CD4-positive, alpha-beta T cell (primary cell): Measurements from ENCODE around the gene MOGAT3. TPM values are rescaled to one million over a fixed set of nuclear protein-coding genes. Genes with fewer than 3 reads are reported as not detected.
A peak's percentile ranks its signal among the peaks of the same experiment; 100 is the strongest.

Experiments
- ATAC-seq: fragments of 200-7000 bp; cut with Tn5 transposase; one replicate; pipeline ENCODE4 v1.10.0; 2022; ENCODE audit warnings: mild to moderate bottlenecking; ENCODE audit not compliant: poor library complexity
- CTCF ChIA-PET: fragments of 350-600 bp; sonication (Branson Sonifier 250); formaldehyde crosslinking; loops from one replicate; lab custom pipeline; 2021; ENCODE audit warnings: antibody characterized with exemption, inconsistent platforms; lab: Charles Lee
- POLR2A ChIA-PET: fragments of 350-600 bp; sonication (Branson Sonifier 250); formaldehyde crosslinking; loops from one replicate; lab custom pipeline; 2021; ENCODE audit warnings: antibody characterized with exemption, inconsistent platforms; lab: Charles Lee
- DNase-seq, 14 experiments: peaks; one replicate each; pipeline ENCODE4 v3.0.0-alpha.2; 2013 to 2020; ENCODE audit warnings: mixed read lengths in 2 of 14
- H3K27ac ChIP-seq, 2 donors: one replicate each; pipeline versions ENCODE4 v1.5.1 to v1.7.0; 2013; ENCODE audit warnings: low read length in 2 of 2, low read depth in 1 of 2, mild to moderate bottlenecking in 1 of 2
- H3K27me3 ChIP-seq, 2 experiments: 1 replicate in 1 of 2; 2 replicates in 1 of 2; pipeline versions ENCODE4 v1.6.1 to v1.7.0; 2013; ENCODE audit warnings: low read length in 2 of 2, control low read depth in 1 of 2, mild to moderate bottlenecking in 1 of 2, moderate library complexity in 1 of 2; ENCODE audit not compliant: insufficient read depth in 2 of 2, control insufficient read depth in 1 of 2
- H3K36me3 ChIP-seq: one replicate; pipeline ENCODE4 v1.6.1; 2013; ENCODE audit warnings: low read length, control low read depth; ENCODE audit not compliant: insufficient read depth
- H3K4me1 ChIP-seq: one replicate; pipeline ENCODE4 v1.6.1; 2013; ENCODE audit warnings: low read length, control low read depth; ENCODE audit not compliant: insufficient read depth
- H3K4me3 ChIP-seq: one replicate; pipeline ENCODE4 v1.5.1; 2013; ENCODE audit warnings: mild to moderate bottlenecking, low read length, moderate library complexity
- H3K9me3 ChIP-seq, 2 experiments: 1 replicate in 1 of 2; 2 replicates in 1 of 2; pipeline versions ENCODE4 v1.6.1 to v1.7.0; 2013; ENCODE audit warnings: low read length in 2 of 2, mild to moderate bottlenecking in 2 of 2, control low read depth in 1 of 2, moderate library complexity in 1 of 2; ENCODE audit not compliant: control insufficient read depth in 1 of 2, insufficient read depth in 1 of 2
- H3K27ac Mint-ChIP-seq: one replicate; pipeline ENCODE4 v1.8.0; 2020; ENCODE audit warnings: mixed read lengths
- H3K27me3 Mint-ChIP-seq: one replicate; pipeline ENCODE4 v1.8.0; 2021; ENCODE audit warnings: mixed read lengths
- H3K36me3 Mint-ChIP-seq: one replicate; pipeline ENCODE4 v1.8.0; 2021; ENCODE audit warnings: low read depth, mixed read lengths
- H3K4me1 Mint-ChIP-seq: one replicate; pipeline ENCODE4 v1.8.0; 2021; ENCODE audit warnings: low read depth, mixed read lengths
- H3K4me3 Mint-ChIP-seq: one replicate; pipeline ENCODE4 v1.8.0; 2020; ENCODE audit warnings: mild to moderate bottlenecking, mixed read lengths
- H3K9me3 Mint-ChIP-seq: one replicate; pipeline ENCODE4 v1.8.0; 2020; ENCODE audit warnings: mixed read lengths
- CTCF ChIP-seq: fragments of 200-600 bp; IDR thresholded peaks from one replicate; pipeline ENCODE4 v1.8.0; 2022; ENCODE audit warnings: antibody characterized with exemption, mild to moderate bottlenecking
- intact Hi-C, 2 experiments: fragments of 100-400 bp; cut with DNase I in 1 of 2; cut with micrococcal nuclease in 1 of 2; formaldehyde crosslinking; loops; one replicate each; pipeline versions ENCODE4 v1.15.1 to v1.9.0; 2023 to 2025; cut with DNase I, micrococcal nuclease
- total RNA-seq, 174 experiments: library from RNA in 2 of 174; stranded (reverse) in 2 of 174; gene quantifications; one replicate each; pipeline ENCODE4 v1.2.3 and lab custom pipeline; 2021 to 2026

Gene MOGAT3
- total RNA-seq, 2 experiments from 2014 or later = 0.11 TPM; not detected in 1

GRCh38 chr7:101245147-101245668 is 44.4 kb upstream of the MOGAT3 start:
- peaks cover 23% of the 10 kb centered on the region for H3K4me1 ChIP-seq
- intact Hi-C loops = loop anchor here (2.0 to 5.0 kb wide), 3 partner anchors 100 to 1222 kb away; no protein-coding TSS in a partner anchor
- H3K27ac ChIP-seq = peak overlapping the region; percentile 91 to 92
- Mint-ChIP-seq H3K4me1 (peaks cover 50% of the 10 kb centered on the region), H3K27me3 (no peaks in the 10 kb centered on the region), H3K36me3 (peaks cover 42% of the 10 kb centered on the region), H3K9me3 (no peaks in the 10 kb centered on the region), H3K27ac (peak overlapping the region; percentile 96), H3K4me3 (peak overlapping the region; percentile 98)
- ChIA-PET POLR2A (interaction anchor here (0.7 to 2.9 kb wide), 9 partner anchors 9 to 370 kb away, joined by 3 to 55 read pairs (median 4); partner anchors contain the start of genes IFT22, PLOD3, SRRT and UFSP1), CTCF (interaction anchor here (2.6 to 2.8 kb wide), 2 partner anchors 27 to 53 kb away, joined by 14 to 39 read pairs; partner anchors contain the start of genes PLOD3 and ZNHIT1)
- H3K9me3 ChIP-seq = no peaks in the 10 kb centered on the region
- H3K4me3 ChIP-seq = peak overlapping the region; percentile 87
- no peak for DNase-seq
- ATAC-seq = no peak
- TF ChIP-seq CTCF = no peak
- H3K36me3 ChIP-seq = peaks cover 29% of the 10 kb centered on the region
- no peaks in the 10 kb centered on the region for H3K27me3 ChIP-seq

GRCh38 chr7:101244375-101245146 is 43.7 kb upstream of the MOGAT3 start, which contains the start of gene FIS1:
TSS of gene FIS1 (minus strand) at chr7:101245081. CDS start at chr7:101245004, 77 bp downstream.
- peaks cover 43% of the 10 kb centered on the region for H3K36me3 Mint-ChIP-seq
- peaks cover 44% of the 10 kb centered on the region for H3K4me1 Mint-ChIP-seq
- intact Hi-C loops = loop anchor here (1.0 to 5.0 kb wide), 8 partner anchors 8 to 1223 kb away; partner anchors contain the start of genes ZNHIT1 (in 2 of the 2), SRRT (in 1 of the 2) and TRIM56 (in 1 of the 2)

More at GRCh38 chr7:101244375-101245146, 43.7 kb upstream of the MOGAT3 start, which contains the start of gene FIS1:
- Histone ChIP-seq H3K27ac (peak within 1 kb of the TSS; percentile 91 to 92), H3K4me1 (peaks cover 23% of the 10 kb centered on the region), H3K27me3 (no peaks in the 10 kb centered on the region), H3K9me3 (no peaks in the 10 kb centered on the region), H3K36me3 (peaks cover 32% of the 10 kb centered on the region), H3K4me3 (peak within 1 kb of the TSS; percentile 87)
- Mint-ChIP-seq H3K4me3 (peak within 1 kb of the TSS; percentile 98), H3K27me3 (no peaks in the 10 kb centered on the region), H3K27ac (peak within 1 kb of the TSS; percentile 96), H3K9me3 (no peaks in the 10 kb centered on the region)
- POLR2A ChIA-PET = interaction anchor here (0.7 to 2.9 kb wide), 16 partner anchors 8 to 817 kb away, joined by 3 to 55 read pairs (median 5); partner anchors contain the start of genes IFT22, PLOD3, SRRT and UFSP1
- DNase-seq (peak; percentile 84 to 96 (median 90)), ATAC-seq (peak; percentile 94)
- CTCF ChIA-PET = interaction anchor here (0.7 to 2.8 kb wide), 17 partner anchors 9 to 370 kb away, joined by 3 to 39 read pairs (median 4); partner anchors contain the start of genes AP1S1, PLOD3, SERPINE1 and SRRT
- TF ChIP-seq CTCF = peak; percentile 99
